MM.1S (cell line): Measurements from ENCODE around the gene TAS2R5.
"Not testable (repeated sequence)": the region's sequence is repeated elsewhere in the genome, so short reads cannot be mapped to it uniquely, and the experiment has no call there.

Source experiments
- CTCF ChIP-seq: fragments of 300-600 bp; sonication (generic); IDR thresholded peaks from 2 replicates; pipeline ENCODE4 v1.5.1; 2016; ENCODE audit warnings: antibody characterized with exemption, low read length, mixed read lengths
- EZH2 ChIP-seq: fragments of 300-600 bp; sonication (generic); optimal IDR thresholded peaks from 2 replicates; pipeline ENCODE3; 2017; ENCODE audit warnings: low read depth, mild to moderate bottlenecking, antibody characterized with exemption, low read length, mixed read lengths
- EZH2phosphoT487 ChIP-seq: fragments of 300-600 bp; sonication (generic); IDR thresholded peaks from 2 replicates; pipeline ENCODE4 v1.6.1; 2018; ENCODE audit warnings: antibody characterized with exemption, low read length

DNA sequence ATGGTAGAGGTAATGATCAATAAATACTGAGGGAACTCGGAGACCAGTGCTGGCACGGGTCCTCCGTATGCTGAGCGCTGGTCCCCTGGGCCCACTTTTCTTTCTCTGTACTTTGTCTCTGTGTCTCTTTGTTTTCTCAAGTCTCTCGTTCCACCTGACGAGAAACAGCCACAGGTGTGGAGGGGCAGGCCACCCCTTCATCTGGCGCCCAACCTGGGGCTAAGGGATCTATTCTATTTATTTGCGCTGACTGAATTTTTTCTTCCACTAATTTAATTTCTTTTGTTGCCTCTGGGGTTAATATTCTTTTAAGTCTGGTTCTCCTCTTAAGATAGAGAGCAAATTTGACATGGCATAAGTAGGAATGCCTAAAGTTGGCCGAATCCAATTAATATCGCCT lies 38.1 kb upstream of the TAS2R5 start:
- TF ChIP-seq CTCF, EZH2phosphoT487, EZH2: not testable (repeated sequence)
